Smooth muscle cell (in vitro differentiated cells): ENCODE results near the gene DIAPH2. TPM values are rescaled to one million over a fixed set of nuclear protein-coding genes. Genes with fewer than 3 reads are reported as not detected.

ENCODE experiments used
- DNase-seq: peaks from one replicate; lab custom pipeline; 2025; ENCODE audit not compliant: unreplicated experiment; lab: John Stamatoyannopoulos, UW
- H2AFZ ChIP-seq: fragments of 200-600 bp; sonication (generic); 2 replicates; pipeline ENCODE4 v1.6.0; 2016; ENCODE audit warnings: antibody characterized with exemption, low read depth, mild to moderate bottlenecking
- H3F3A ChIP-seq: fragments of 200-600 bp; sonication (generic); 2 replicates; pipeline ENCODE4 v1.6.0; 2017; ENCODE audit warnings: antibody characterized with exemption, low read depth
- H3K27ac ChIP-seq: fragments of 200-600 bp; sonication (generic); 2 replicates; pipeline ENCODE4 v1.5.1; 2016; ENCODE audit warnings: low read depth, mild to moderate bottlenecking
- H3K27me3 ChIP-seq: fragments of 200-600 bp; sonication (generic); 2 replicates; pipeline ENCODE4 v1.6.1; 2016; ENCODE audit warnings: low read depth, mild to moderate bottlenecking
- H3K36me3 ChIP-seq: fragments of 200-600 bp; sonication (generic); 2 replicates; pipeline ENCODE4 v1.5.1; 2016; ENCODE audit warnings: low read depth
- H3K4me1 ChIP-seq: fragments of 200-600 bp; sonication (generic); 2 replicates; pipeline ENCODE4 v1.5.1; 2016; ENCODE audit warnings: low read depth
- H3K4me2 ChIP-seq: fragments of 200-600 bp; sonication (generic); 2 replicates; pipeline ENCODE4 v1.6.0; 2016; ENCODE audit warnings: mild to moderate bottlenecking
- H3K4me3 ChIP-seq: fragments of 200-600 bp; sonication (generic); 2 replicates; pipeline ENCODE4 v1.5.1; 2016; ENCODE audit warnings: mild to moderate bottlenecking
- H3K79me2 ChIP-seq: fragments of 200-600 bp; sonication (generic); 2 replicates; pipeline ENCODE4 v1.6.0; 2016; ENCODE audit warnings: low read depth, mild to moderate bottlenecking
- H3K9ac ChIP-seq: fragments of 200-600 bp; sonication (generic); 2 replicates; pipeline ENCODE4 v1.6.0; 2016; ENCODE audit warnings: low read depth
- H3K9me3 ChIP-seq: fragments of 200-600 bp; sonication (generic); replicated peaks from 2 replicates; pipeline ENCODE4 v1.5.1; 2016; ENCODE audit warnings: low read depth
- H4K20me1 ChIP-seq: fragments of 200-600 bp; sonication (generic); 2 replicates; pipeline ENCODE4 v1.6.0; 2016; ENCODE audit warnings: low read depth
- WGBS: methylation state at CpG from one replicate; pipeline ENCODE4 v1.1.7; 2016; ENCODE audit warnings: low lambda C conversion rate; 5-methylcytosine and 5-hydroxymethylcytosine counted together
- polyA plus RNA-seq: library from polyadenylated mRNA; unstranded; fragments of >200 nt; fragmentation: Nextera tagmentation; extraction: Ambion mirVana; gene quantifications from 2 replicates; pipeline ENCODE4 v1.2.1, GENCODE V29; 2016
- total RNA-seq: library from RNA; depleted of rRNA; stranded (reverse); fragments of >200 nt; gene quantifications from 2 replicates; pipeline ENCODE4 v1.2.3, GENCODE V29; 2014
- TF ChIP-seq, protein P1 (sequence below): fragments of 200-600 bp; sonication (generic); IDR thresholded peaks from 2 replicates; pipeline ENCODE4 v1.5.1; 2017; ENCODE audit warnings: borderline replicate concordance, mild to moderate bottlenecking, antibody characterized with exemption; ENCODE audit not compliant: insufficient read depth, poor library complexity, severe bottlenecking

DIAPH2 gene
- total and polyA plus RNA-seq, 2 experiments from 2014 or later: 12.8 to 19.9 TPM

DNA sequence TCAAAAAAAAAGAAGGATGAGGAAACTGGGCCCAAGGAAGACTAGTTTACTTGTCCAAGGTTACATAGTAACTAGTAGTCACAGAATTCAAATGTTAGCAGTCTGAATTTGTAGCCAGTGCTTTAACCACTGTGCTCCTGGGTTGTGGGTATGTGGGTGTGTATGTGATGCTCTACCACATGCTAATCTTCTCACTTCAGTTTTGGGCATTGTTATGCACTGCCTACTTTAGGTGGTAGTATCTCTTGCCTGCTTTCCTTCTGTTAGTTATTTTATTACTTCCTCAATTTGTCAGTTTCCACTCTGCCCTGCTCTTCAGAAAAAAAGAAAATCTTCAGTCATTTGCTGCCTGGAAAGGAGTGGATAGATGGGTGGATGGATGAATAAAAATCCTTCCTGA lies 418.3 kb downstream of the DIAPH2 start:
- Histone ChIP-seq H3K9me3 (no peaks in the 10 kb centered on the region), H3K4me1 (no peaks in the 10 kb centered on the region), H3K4me2 (no peak overlapping the region), H2AFZ (no peak overlapping the region), H3F3A (no peaks in the 10 kb centered on the region), H3K4me3 (no peak overlapping the region), H3K27ac (no peak overlapping the region), H3K79me2 (no peaks in the 10 kb centered on the region), H3K36me3 (no peaks in the 10 kb centered on the region), H4K20me1 (no peaks in the 10 kb centered on the region), H3K27me3 (no peaks in the 10 kb centered on the region), H3K9ac (no peak overlapping the region)
- TF ChIP-seq, protein P1, sequence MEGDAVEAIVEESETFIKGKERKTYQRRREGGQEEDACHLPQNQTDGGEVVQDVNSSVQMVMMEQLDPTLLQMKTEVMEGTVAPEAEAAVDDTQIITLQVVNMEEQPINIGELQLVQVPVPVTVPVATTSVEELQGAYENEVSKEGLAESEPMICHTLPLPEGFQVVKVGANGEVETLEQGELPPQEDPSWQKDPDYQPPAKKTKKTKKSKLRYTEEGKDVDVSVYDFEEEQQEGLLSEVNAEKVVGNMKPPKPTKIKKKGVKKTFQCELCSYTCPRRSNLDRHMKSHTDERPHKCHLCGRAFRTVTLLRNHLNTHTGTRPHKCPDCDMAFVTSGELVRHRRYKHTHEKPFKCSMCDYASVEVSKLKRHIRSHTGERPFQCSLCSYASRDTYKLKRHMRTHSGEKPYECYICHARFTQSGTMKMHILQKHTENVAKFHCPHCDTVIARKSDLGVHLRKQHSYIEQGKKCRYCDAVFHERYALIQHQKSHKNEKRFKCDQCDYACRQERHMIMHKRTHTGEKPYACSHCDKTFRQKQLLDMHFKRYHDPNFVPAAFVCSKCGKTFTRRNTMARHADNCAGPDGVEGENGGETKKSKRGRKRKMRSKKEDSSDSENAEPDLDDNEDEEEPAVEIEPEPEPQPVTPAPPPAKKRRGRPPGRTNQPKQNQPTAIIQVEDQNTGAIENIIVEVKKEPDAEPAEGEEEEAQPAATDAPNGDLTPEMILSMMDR: no peak
- DNase-seq: no peak

DNA sequence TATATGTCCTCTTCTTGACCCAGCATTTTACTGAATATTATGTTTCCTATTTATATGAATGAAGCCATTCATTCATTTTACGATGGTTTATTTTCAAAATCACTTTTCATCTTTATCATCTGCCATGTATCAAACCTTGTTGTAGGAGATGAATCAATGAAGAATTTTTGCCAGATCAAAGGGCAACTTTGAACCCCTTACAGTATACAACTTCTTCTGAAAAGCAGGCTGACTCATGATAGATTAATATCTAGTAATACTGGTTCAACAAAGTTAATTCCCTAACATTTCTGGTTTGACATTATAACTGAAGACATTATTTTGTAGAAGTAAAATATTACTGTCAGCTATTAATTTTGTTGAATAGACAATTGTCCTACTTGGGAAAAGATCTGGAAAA lies 425.1 kb downstream of the DIAPH2 start:
- H3K27me3 ChIP-seq: no peaks in the 10 kb centered on the region
- H3K9me3 ChIP-seq: no peaks in the 10 kb centered on the region
- no peaks in the 10 kb centered on the region for H3F3A ChIP-seq
- no peak overlapping the region for H3K4me2 ChIP-seq
- H4K20me1 ChIP-seq: no peaks in the 10 kb centered on the region
- DNase-seq: no peak
- H3K79me2 ChIP-seq: no peaks in the 10 kb centered on the region
- H3K36me3 ChIP-seq: no peaks in the 10 kb centered on the region
- no peak overlapping the region for H3K4me3 ChIP-seq
- no peak overlapping the region for H3K9ac ChIP-seq
- H3K4me1 ChIP-seq: no peaks in the 10 kb centered on the region
- H2AFZ ChIP-seq: no peak overlapping the region
- 97% methylated on average over 1 of the region's 1 CpG for WGBS
- TF ChIP-seq, protein P1: no peak
- no peak overlapping the region for H3K27ac ChIP-seq

DNA sequence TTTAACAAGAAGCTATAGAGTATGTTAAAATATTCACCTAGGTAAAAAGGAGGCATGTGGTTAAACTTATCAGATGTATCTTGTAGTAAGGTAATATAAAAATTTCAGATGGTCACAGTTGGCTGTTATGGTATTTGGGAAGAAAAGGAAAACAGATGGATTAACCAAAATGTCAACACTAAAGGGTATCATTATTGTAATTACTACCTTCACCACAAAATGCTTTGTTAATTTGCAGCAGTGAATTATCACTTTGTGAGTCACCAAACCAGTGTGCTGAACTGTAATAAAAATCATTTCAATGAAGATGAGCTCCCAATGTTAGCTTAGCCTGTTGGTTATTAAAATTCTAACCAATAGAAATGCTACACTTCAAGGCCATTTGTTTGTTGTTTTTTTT lies 432.9 kb downstream of the DIAPH2 start:
- Histone ChIP-seq H3F3A (no peaks in the 10 kb centered on the region), H3K27me3 (no peaks in the 10 kb centered on the region), H3K4me2 (peak overlapping the region; percentile 8), H3K36me3 (no peaks in the 10 kb centered on the region), H3K79me2 (no peaks in the 10 kb centered on the region), H4K20me1 (no peaks in the 10 kb centered on the region), H3K9ac (no peak overlapping the region), H3K27ac (no peak overlapping the region), H3K4me1 (no peaks in the 10 kb centered on the region), H3K4me3 (no peak overlapping the region), H2AFZ (no peak overlapping the region), H3K9me3 (no peaks in the 10 kb centered on the region)
- no peak for DNase-seq
- TF ChIP-seq, protein P1: no peak

DNA sequence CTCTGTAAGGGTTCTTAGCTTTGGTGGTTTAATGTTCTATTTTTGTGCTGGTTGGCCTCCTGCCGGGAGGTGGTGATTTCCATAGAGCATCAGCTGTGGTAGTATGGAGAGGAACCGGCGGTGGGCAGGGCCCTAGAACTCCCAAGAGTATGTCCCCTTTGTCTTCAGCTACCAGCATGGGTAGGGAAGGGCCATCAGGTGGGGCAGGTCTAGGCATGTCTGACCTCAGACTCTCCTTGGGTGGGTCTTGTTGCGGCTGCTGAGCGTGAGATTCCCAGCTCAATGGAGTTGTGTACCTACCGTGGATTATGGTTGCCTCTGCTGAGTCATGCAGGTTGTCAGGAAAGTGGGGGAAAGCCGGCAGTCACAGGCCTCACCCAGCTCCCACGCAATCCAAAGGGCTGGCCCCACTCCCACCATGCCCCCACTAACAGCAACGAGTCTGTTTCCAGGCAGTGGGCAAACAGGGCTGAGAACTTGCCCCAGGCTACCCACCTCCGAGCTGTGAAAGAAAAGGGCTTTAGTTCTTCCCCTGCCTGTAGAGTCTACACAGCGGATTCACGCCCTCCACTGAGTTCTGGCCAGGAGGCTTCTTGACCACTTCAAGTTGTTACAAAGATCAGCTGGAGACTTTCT lies 434.9 kb downstream of the DIAPH2 start:
- no peak overlapping the region for H3K4me3 ChIP-seq
- TF ChIP-seq, protein P1: no peak
- 94% methylated on average over 12 of the region's 12 CpGs for WGBS

More for the DNA sequence above, 434.9 kb downstream of the DIAPH2 start:
- DNase-seq: no peak
- H3F3A ChIP-seq: no peaks in the 10 kb centered on the region
- no peak overlapping the region for H3K9ac ChIP-seq
- H2AFZ ChIP-seq: no peak overlapping the region
- no peaks in the 10 kb centered on the region for H4K20me1 ChIP-seq
- no peaks in the 10 kb centered on the region for H3K79me2 ChIP-seq
- H3K9me3 ChIP-seq: no peaks in the 10 kb centered on the region
- H3K36me3 ChIP-seq: no peaks in the 10 kb centered on the region
- no peak overlapping the region for H3K27ac ChIP-seq
- H3K4me1 ChIP-seq: no peaks in the 10 kb centered on the region
- no peaks in the 10 kb centered on the region for H3K27me3 ChIP-seq
- no peak overlapping the region for H3K4me2 ChIP-seq
